Gastroesophageal sphincter (tissue), 3 donors: Measurements from ENCODE around the gene SLA2.

Experiments
- EP300 ChIP-seq: sonication (generic); formaldehyde crosslinking; IDR thresholded peaks from one replicate; pipeline ENCODE4 v1.6.1; 2017; ENCODE audit warnings: antibody characterized with exemption, mild to moderate bottlenecking
- POLR2AphosphoS5 ChIP-seq: sonication (generic); formaldehyde crosslinking; IDR thresholded peaks from one replicate; pipeline ENCODE4 v1.6.1; 2017; ENCODE audit warnings: antibody characterized with exemption
- TF ChIP-seq, protein P1 (sequence below), 4 experiments: fragments of 200-600 bp in 2 of 4; fragments of 450-650 bp in 2 of 4; sonication (generic) in 1 of 4; IDR thresholded peaks; one replicate each; pipeline ENCODE4 v1.5.1; 2017 to 2019; ENCODE audit warnings: antibody characterized with exemption in 4 of 4, mild to moderate bottlenecking in 2 of 4, moderate library complexity in 2 of 4

DNA sequence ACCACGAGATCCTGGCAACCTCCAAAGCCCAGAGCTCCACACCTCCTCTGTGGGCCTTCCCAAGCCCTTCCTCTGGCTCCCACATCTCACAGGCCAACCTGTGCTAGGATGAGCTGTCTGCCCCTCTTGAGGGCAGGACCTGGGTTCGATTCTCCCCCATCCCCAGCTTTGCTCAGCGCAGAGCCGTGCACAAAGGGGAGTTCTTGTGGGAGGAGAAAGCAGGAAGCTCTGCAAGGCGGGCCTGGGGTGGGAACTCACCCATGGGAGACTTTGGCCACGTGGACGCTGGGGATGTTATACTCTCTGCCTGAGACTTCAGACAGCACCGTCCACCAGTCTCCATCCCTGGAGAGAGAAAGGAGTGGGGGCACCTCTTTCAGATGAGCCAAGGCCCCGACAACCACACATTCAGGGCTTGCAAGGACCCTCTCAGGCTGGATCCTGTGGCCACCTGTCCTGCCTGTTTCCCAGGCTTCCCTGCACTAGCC lies 12.7 kb downstream of the SLA2 start:
- TF ChIP-seq, protein P1, sequence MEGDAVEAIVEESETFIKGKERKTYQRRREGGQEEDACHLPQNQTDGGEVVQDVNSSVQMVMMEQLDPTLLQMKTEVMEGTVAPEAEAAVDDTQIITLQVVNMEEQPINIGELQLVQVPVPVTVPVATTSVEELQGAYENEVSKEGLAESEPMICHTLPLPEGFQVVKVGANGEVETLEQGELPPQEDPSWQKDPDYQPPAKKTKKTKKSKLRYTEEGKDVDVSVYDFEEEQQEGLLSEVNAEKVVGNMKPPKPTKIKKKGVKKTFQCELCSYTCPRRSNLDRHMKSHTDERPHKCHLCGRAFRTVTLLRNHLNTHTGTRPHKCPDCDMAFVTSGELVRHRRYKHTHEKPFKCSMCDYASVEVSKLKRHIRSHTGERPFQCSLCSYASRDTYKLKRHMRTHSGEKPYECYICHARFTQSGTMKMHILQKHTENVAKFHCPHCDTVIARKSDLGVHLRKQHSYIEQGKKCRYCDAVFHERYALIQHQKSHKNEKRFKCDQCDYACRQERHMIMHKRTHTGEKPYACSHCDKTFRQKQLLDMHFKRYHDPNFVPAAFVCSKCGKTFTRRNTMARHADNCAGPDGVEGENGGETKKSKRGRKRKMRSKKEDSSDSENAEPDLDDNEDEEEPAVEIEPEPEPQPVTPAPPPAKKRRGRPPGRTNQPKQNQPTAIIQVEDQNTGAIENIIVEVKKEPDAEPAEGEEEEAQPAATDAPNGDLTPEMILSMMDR (IDR thresholded peaks at IDR 0.05): no peak
- TF ChIP-seq EP300 (no peak), POLR2AphosphoS5 (no peak)
